GM23248 (cell line): ENCODE results near the gene LRRC4B. TPM values are rescaled to one million over a fixed set of nuclear protein-coding genes. Genes with fewer than 3 reads are reported as not detected.

Source experiments
- DNase-seq: peaks from one replicate; pipeline ENCODE4 v3.0.0-alpha.2; 2015
- H2AFZ ChIP-seq: fragments of 200-600 bp; sonication (generic); 2 replicates; pipeline ENCODE4 v1.6.1; 2016; ENCODE audit warnings: antibody characterized with exemption
- H3F3A ChIP-seq: fragments of 200-600 bp; sonication (generic); 2 replicates; pipeline ENCODE4 v1.6.1; 2016; ENCODE audit warnings: mild to moderate bottlenecking, antibody characterized with exemption, mixed run types; ENCODE audit not compliant: insufficient read depth
- H3K27ac ChIP-seq: fragments of 200-600 bp; sonication (generic); 2 replicates; pipeline ENCODE4 v1.5.1; 2016; ENCODE audit warnings: mild to moderate bottlenecking
- H3K27me3 ChIP-seq: fragments of 200-600 bp; sonication (generic); replicated peaks from 2 replicates; pipeline ENCODE4 v1.6.1; 2016; ENCODE audit warnings: mild to moderate bottlenecking; ENCODE audit not compliant: insufficient read depth
- H3K36me3 ChIP-seq: fragments of 200-600 bp; sonication (generic); 2 replicates; pipeline ENCODE4 v1.6.1; 2016; ENCODE audit warnings: low read depth, mild to moderate bottlenecking
- H3K4me1 ChIP-seq: fragments of 200-600 bp; sonication (generic); 2 replicates; pipeline ENCODE4 v1.6.1; 2016; ENCODE audit warnings: mild to moderate bottlenecking; ENCODE audit not compliant: insufficient read depth
- H3K4me2 ChIP-seq: fragments of 200-600 bp; sonication (generic); one replicate; pipeline ENCODE4 v1.6.1; 2016; ENCODE audit warnings: mild to moderate bottlenecking; ENCODE audit not compliant: unreplicated experiment
- H3K4me3 ChIP-seq: fragments of 200-600 bp; sonication (generic); 2 replicates; pipeline ENCODE4 v1.5.1; 2016; ENCODE audit warnings: mild to moderate bottlenecking
- H3K79me2 ChIP-seq: fragments of 200-600 bp; sonication (generic); 2 replicates; pipeline ENCODE4 v1.6.1; 2016; ENCODE audit warnings: mild to moderate bottlenecking; ENCODE audit not compliant: insufficient read depth
- H3K9ac ChIP-seq: fragments of 200-600 bp; sonication (generic); 2 replicates; pipeline ENCODE4 v1.6.1; 2016; ENCODE audit warnings: mild to moderate bottlenecking
- H3K9me2 ChIP-seq: fragments of 200-600 bp; sonication (generic); 2 replicates; pipeline ENCODE4 v1.6.1; 2016; ENCODE audit warnings: mixed run types, mild to moderate bottlenecking, moderate library complexity; ENCODE audit not compliant: insufficient read depth
- H3K9me3 ChIP-seq: fragments of 200-600 bp; sonication (generic); one replicate; pipeline ENCODE4 v1.6.1; 2017; ENCODE audit warnings: low read depth
- H4K20me1 ChIP-seq: fragments of 200-600 bp; sonication (generic); 2 replicates; pipeline ENCODE4 v1.6.0; 2016; ENCODE audit not compliant: insufficient read depth
- EZH2 ChIP-seq: fragments of 200-600 bp; sonication (generic); IDR thresholded peaks from 2 replicates; pipeline ENCODE4 v1.6.1; 2018; ENCODE audit warnings: antibody characterized with exemption, mild to moderate bottlenecking; ENCODE audit not compliant: insufficient read depth, poor library complexity, severe bottlenecking
- EZH2phosphoT487 ChIP-seq: fragments of 200-600 bp; sonication (generic); IDR thresholded peaks from 2 replicates; pipeline ENCODE4 v1.6.1; 2018; ENCODE audit warnings: antibody characterized with exemption, moderate library complexity, mild to moderate bottlenecking, low read depth; ENCODE audit not compliant: insufficient read depth
- WGBS, 2 experiments: methylation state at CpG; one replicate each; pipeline ENCODE4 v1.1.6; 2015 to 2017; ENCODE audit warnings: low lambda C conversion rate in 2 of 2, low coverage in 1 of 2; ENCODE audit errors: missing lambda C conversion rate in 2 of 2; 5-methylcytosine and 5-hydroxymethylcytosine counted together
- in situ Hi-C: fragments of 300-500 bp; cut with MboI; formaldehyde crosslinking; loops from 2 replicates; pipeline ENCODE4 v1.15.0; 2020
- polyA plus RNA-seq: library from polyadenylated mRNA; unstranded; fragments of >200 nt; fragmentation: Nextera tagmentation; extraction: Ambion mirVana; gene quantifications from 2 replicates; pipeline ENCODE4 v1.2.1, GENCODE V29; 2016
- total RNA-seq: library from RNA; depleted of rRNA; stranded (reverse); fragments of >200 nt; shearing (Covaris generic); gene quantifications from 2 replicates; pipeline ENCODE4 v1.2.3, GENCODE V29; 2014

Gene LRRC4B
- total and polyA plus RNA-seq, 2 experiments from 2014 or later, result not detected

DNA sequence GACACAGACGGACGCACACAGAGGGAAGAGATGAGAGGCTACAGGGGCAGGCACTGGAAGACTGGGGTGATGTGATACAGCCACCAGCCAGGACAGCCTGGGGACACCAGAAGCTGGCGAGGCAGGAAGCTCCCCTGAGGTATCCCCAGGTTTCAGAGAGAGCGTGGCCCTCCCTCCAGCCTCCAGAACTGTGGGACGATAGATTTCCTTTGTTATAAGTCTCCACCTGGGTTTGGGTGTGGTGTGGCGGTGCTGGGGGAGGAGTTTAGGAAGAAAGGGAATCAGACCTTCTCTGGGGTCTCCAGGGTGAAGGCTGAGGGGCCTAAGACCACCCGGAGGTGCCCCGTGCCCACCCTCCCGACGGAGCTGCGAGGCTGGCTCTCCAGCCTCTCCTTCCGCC lies 51.8 kb downstream of the LRRC4B start:
- H3K79me2 ChIP-seq, result no peaks in the 10 kb centered on the region
- no peak overlapping the region for H3K27ac ChIP-seq
- no peaks in the 10 kb centered on the region for H3K4me1 ChIP-seq
- no peaks in the 10 kb centered on the region for H3F3A ChIP-seq
- H3K9ac ChIP-seq, result no peak overlapping the region
- no peaks in the 10 kb centered on the region for H3K27me3 ChIP-seq
- H2AFZ ChIP-seq, result no peak overlapping the region
- H3K4me3 ChIP-seq, result no peak overlapping the region
- H3K4me2 ChIP-seq, result no peak overlapping the region
- H3K36me3 ChIP-seq, result no peaks in the 10 kb centered on the region
- no peak for DNase-seq
- no peak for TF ChIP-seq EZH2phosphoT487
- WGBS, 2 experiments, result 57% methylated on average over 6 to 12 of the region's 12 CpGs
- in situ Hi-C loops, result no loop called here
- H4K20me1 ChIP-seq, result no peaks in the 10 kb centered on the region
- H3K9me2 ChIP-seq, result no peaks in the 10 kb centered on the region
- no peaks in the 10 kb centered on the region for H3K9me3 ChIP-seq

GRCh38 chr19:50515168-50515561 lies 53.1 kb downstream of the LRRC4B start:
- H3K4me2 ChIP-seq, result no peak overlapping the region
- H3K79me2 ChIP-seq, result peaks cover 7% of the 10 kb centered on the region; the same call in 1 of the 2 replicates
- TF ChIP-seq EZH2 (no peak), EZH2phosphoT487 (no peak)
- in situ Hi-C loops, result no loop called here
- H3F3A ChIP-seq, result no peaks in the 10 kb centered on the region
- no peaks in the 10 kb centered on the region for H3K36me3 ChIP-seq
- H3K27me3 ChIP-seq, result no peaks in the 10 kb centered on the region
- no peaks in the 10 kb centered on the region for H3K9me2 ChIP-seq
- no peaks in the 10 kb centered on the region for H3K9me3 ChIP-seq
- no peak overlapping the region for H3K27ac ChIP-seq
- H3K4me1 ChIP-seq, result no peaks in the 10 kb centered on the region
- H2AFZ ChIP-seq, result no peak overlapping the region
- no peak for DNase-seq
- WGBS, 2 experiments, result 54 to 59% methylated on average over 5 to 11 of the region's 11 CpGs
- H4K20me1 ChIP-seq, result no peaks in the 10 kb centered on the region
- H3K9ac ChIP-seq, result no peak overlapping the region
- no peak overlapping the region for H3K4me3 ChIP-seq

- no peaks in the 10 kb centered on the region for H3F3A ChIP-seq
- no peaks in the 10 kb centered on the region for H3K36me3 ChIP-seq
- no peak for DNase-seq
- no peaks in the 10 kb centered on the region for H3K9me2 ChIP-seq
- H3K27me3 ChIP-seq, result no peaks in the 10 kb centered on the region
- no peak overlapping the region for H3K4me2 ChIP-seq
- 22 to 31% methylated on average over 24 to 38 of the region's 38 CpGs for WGBS, 2 experiments
- in situ Hi-C loops, result no loop called here
- peaks cover 10% of the 10 kb centered on the region; the same call in 1 of the 2 replicates for H3K79me2 ChIP-seq
- no peak for TF ChIP-seq EZH2
- no peak for TF ChIP-seq EZH2phosphoT487
- no peak overlapping the region for H3K4me3 ChIP-seq
- no peaks in the 10 kb centered on the region for H3K9me3 ChIP-seq
- H3K27ac ChIP-seq, result no peak overlapping the region
- no peak overlapping the region for H2AFZ ChIP-seq
- no peaks in the 10 kb centered on the region for H3K4me1 ChIP-seq
- no peak overlapping the region for H3K9ac ChIP-seq
- no peaks in the 10 kb centered on the region for H4K20me1 ChIP-seq
Observed at GRCh38 chr19:50514346-50515167, 53.7 kb downstream of the LRRC4B start.

DNA sequence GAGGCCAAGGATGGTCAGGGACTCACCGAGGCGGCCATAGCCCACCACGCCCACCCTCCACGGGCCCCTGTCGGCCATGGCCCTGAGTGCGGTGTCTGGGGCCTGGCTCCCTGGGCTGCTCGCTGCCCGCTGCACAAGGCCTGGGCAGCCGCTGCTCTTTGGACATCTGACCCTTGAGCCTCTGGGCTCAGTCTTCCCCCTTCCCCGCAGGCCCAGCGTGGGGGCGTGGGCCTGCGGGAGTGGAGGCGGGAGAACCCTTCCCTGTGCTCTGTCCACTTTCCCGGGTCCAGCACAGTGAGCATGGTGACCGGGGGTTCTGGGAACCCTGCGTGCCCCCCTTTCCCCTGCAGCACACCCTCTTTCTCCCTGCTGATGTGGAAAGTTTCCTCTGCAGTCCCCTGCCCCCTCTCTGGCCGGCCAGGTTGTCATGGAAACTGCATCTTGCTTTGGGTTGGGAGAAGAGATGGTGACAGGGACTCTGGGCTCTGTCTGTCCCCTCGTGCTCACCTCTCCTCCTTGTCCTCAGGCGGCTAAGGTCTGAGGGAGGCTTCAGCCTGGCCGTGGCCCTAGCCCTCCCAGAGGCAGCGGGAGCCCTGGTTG lies 54.4 kb downstream of the LRRC4B start, which contains the start of gene ASPDH:
Gene ASPDH (minus strand): TSS at position 168 of the 600 bp plus-strand sequence. CDS start 90 bp downstream, at position 78.
- Histone ChIP-seq H4K20me1 (no peaks in the 10 kb centered on the region), H3K4me1 (no peaks in the 10 kb centered on the region), H3F3A (no peaks in the 10 kb centered on the region), H3K9me3 (no peaks in the 10 kb centered on the region), H3K27me3 (no peaks in the 10 kb centered on the region), H3K79me2 (peaks cover 10% of the 10 kb centered on the region; the same call in 1 of the 2 replicates), H3K36me3 (no peaks in the 10 kb centered on the region), H3K9ac (no peak within 1 kb of the TSS), H3K9me2 (no peaks in the 10 kb centered on the region), H2AFZ (no peak within 1 kb of the TSS), H3K4me2 (no peak within 1 kb of the TSS), H3K27ac (no peak within 1 kb of the TSS), H3K4me3 (no peak within 1 kb of the TSS)
- DNase-seq, result no peak
- in situ Hi-C loops, result no loop called here
- no peak for TF ChIP-seq EZH2phosphoT487
- TF ChIP-seq EZH2, result no peak
- 26 to 40% methylated on average over 17 to 19 of the region's 22 CpGs for WGBS, 2 experiments
